HG03196 (cell line): Measurements from ENCODE around the gene AKT1.

Experiments
- ATAC-seq: cut with Tn5 transposase; IDR thresholded peaks from one replicate; pipeline ENCODE4 v1.9.1; 2021; ENCODE audit not compliant: unreplicated experiment

The AKT1 gene

DNA sequence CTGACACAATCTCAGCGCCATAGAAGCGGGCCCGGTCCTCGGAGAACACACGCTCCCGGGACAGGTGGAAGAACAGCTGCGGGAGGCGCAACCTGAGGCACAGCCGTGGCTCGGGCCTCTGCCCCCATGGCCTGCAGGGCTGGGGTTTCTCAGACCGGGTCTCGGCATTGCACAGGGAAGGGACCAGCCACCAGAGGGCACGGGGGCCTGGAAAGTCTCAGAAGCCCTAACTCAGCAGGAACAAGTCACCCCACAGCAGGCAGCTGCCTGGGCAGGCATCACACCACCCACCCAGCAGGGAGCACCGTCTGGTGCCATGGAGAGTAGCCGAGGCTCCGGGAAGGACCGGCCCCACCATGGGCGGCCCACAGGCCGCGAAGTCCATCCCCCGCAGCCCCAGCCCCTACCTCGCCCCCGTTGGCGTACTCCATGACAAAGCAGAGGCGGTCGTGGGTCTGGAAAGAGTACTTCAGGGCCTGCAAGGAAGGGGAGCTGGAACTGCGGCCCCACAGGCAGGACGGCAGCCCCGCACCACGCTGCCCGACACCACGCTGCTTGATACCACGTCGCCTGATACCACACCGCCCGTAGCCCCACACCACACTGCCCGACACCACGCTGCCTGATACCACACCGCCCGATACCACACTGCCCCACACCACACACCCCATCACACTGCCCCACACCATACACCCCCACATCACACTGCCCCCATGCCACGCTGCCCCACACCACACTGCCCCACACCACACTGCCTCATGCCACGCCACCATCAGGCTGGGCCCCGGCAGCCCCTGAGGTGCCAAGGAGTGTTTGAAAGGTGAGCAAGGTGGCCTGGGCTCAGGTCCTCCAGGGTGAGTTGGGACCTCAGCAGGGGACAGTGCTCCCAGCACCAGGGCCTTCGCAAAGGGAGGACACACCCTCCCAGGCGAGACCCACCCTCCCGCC, 21.8 kb downstream of the AKT1 start:
- ATAC-seq: no peak

DNA sequence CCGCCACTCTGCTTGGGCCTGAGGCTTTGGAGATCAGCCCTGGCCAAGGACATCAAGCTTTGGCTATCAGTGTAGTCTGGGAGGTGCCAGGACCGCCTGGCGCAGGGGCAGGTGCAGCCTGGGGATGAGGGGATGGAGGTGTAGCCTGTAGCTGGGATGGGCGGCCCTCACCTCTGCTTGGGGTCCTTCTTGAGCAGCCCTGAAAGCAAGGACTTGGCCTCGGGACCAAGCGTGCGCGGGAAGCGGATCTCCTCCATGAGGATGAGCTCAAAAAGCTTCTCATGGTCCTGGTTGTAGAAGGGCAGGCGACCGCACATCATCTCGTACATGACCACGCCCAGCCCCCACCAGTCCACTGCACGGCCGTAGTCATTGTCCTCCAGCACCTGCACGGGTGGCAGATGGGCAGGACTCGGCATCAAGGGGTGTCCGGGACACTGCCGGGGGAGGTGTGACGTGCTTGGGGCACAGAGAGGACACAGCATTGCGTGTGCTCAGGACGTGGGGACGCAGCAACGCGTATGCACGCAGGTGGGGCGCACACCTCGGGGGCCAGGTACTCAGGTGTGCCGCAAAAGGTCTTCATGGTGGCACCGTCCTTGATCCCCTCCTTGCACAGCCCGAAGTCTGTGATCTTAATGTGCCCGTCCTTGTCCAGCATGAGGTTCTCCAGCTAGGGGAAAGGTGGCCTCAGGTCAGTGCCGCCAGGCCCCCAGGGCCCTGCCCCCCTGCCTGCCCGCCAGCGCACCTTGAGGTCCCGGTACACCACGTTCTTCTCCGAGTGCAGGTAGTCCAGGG, 22.6 kb downstream of the AKT1 start:
- no peak for ATAC-seq

DNA sequence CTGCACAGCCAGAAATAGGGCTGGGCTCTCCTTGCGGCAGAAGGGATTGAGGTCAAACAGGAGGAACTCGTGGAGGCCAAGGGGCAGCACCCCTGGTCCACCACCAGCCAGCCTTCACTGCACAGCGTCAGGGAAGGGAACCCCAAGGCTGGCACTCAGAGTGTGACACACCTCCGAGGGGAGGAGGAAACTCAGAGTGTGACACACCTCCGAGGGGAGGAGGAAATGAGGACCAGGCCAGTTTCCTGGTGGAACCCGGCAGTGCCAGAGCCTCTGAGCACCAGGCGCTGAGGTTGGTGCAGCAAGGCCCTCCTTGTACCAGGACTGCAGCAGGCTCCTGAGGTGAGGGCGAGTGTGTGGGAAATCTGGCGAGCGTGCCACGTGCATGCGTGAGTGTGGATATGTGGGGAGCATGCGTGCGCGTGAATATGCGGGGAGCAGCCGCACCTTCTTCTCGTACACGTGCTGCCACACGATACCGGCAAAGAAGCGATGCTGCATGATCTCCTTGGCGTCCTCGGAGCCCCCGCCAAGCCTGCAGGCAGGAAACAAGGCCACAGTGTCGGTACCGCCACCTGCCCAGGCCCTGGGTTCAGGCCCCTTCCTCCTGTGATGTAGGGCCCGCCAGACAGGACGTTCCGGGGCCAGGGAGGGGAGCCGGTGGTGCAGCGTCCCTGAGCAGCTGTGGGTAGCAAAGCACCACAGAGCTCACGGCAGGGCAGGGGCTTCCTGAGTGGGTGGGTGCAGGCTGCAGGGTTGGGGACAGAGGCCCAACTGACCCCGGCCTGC, 23.4 kb downstream of the AKT1 start:
- no peak for ATAC-seq

DNA sequence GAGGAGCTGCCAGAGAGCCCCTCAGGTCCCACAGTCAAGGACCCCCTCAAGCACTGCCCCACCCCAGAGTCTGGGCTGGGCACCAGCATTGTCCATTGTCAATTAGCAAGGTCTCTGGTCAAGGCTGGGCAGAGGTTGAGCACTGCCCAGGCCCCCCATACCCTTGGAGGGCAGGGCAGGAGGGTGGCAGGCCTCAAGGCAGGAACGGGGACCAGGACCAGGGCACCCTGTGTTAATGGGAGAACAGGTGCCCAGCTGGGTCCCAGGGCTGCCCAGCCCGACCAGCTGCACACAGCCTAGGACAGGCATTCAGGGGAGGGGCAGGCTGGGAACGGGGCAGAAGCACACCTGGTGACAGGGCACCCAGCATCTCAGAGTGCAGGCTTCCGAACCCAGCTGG, 24.2 kb downstream of the AKT1 start:
- ATAC-seq: no peak

DNA sequence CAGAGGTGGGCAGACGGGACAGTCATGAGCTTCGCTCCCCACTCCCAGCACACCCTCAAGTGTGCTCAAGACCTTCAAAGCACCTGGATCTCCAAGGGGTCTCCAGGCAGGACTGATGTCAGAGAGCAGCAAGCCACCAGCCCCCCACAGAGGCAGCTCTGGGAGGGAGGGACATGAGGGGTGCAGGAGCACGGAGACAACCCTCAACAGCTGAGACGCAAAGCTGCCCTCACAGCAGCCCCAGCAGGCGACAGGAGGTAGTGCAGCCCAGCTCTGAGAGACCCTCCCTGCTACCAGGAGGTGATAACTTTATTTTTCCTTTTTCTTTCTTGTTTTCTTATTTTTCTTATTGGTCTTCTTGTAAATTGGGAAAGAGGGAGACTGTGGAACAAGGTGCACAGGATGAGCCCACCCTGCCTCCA, 24.7 kb downstream of the AKT1 start:
- no peak for ATAC-seq

DNA sequence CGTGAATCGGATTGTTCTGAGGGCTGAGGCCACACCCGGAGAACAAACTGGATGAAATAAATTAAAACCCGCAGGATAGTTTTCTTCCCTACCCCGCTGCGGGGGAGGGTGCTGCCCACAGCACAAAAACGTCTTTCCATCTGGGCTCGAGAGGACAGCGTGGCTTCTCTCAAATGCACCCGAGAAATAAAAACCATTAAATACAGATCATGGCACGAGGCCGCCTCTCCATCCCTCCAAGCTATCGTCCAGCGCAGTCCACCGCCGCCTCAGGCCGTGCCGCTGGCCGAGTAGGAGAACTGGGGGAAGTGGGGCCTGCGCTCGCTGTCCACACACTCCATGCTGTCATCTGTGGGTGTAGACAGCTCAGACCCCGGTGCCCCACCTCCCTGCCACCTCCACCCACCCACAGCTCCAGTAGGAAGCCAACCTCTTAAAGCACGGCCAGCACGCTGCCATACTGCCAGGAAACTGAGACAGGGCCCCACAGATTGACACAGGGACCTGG, 25.4 kb downstream of the AKT1 start:
- ATAC-seq: no peak

DNA sequence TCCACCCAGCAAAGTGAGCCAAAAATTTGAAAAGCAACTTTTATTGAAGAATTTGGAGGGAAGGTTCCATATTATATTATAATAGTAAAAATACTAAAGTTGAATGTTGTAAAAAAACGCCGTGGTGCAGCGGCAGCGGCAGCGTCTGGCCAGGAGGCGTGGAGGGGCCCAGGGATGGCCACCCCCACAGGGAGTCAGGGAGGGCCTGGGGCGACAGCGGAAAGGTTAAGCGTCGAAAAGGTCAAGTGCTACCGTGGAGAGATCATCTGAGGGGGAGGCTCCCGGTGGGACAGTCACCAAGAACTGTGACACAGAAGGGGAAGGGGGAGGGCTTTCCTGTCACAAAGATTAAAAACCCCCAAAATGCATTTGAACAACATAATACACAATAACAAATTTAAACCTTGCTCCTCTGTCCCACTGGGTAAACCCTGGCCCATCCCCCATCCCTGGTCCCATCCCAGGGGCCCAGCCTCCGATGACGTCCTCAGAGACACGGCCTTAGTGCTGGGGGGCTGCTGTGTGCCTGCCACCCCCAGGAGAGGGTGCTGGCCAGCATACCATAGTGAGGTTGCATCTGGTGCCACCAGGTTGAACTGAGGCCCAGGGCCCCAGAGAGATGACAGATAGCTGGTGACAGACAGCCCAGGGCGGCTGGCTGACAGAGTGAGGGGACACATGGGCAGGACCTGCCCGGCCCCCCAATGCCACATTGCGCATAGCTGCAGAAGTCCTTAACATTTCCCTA, 26.1 kb downstream of the AKT1 start:
- no peak for ATAC-seq

DNA sequence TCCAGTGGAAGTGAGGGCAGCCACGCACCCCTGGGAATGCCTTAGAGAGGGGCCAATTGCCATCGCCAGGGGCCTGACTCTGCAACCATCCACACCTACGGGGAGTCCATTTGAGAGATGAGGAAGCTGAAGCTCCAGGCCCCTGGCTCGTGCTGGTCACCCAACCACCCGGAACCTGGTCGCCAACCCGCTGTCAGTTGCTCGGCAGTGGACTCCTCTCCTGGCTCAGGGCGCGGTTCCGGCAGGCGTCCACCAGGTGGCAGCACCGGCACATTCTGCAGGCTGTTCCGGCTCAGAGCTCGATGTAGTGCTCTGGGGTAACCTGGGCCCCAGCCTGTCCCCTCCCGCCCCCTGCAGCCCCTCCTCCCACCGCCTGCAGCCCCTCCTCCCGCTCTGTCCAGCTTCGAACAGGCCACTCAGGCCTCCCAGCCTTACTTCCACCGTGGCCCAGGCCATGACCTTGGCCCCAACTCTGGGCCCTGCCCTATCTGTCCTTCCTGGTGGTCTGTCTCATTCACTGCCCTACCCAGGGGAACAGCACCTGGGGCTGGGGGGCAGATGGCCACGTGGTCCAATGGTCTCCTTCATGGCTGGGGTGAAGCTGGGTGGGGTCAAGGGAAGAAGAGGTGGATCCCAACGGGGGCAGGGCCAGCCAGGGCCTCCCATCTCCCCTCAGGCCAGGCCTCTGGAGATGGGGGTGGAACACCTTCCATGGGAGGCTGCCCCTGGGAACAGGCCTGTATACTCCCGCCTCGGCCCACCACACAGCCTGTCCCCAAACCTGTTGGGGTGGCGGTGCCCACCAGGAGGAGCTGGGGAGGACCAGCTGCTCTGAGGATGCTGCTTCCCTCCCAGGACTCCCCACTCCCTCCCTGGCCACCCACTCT, 26.9 kb downstream of the AKT1 start:
- ATAC-seq: peak; percentile 82

DNA sequence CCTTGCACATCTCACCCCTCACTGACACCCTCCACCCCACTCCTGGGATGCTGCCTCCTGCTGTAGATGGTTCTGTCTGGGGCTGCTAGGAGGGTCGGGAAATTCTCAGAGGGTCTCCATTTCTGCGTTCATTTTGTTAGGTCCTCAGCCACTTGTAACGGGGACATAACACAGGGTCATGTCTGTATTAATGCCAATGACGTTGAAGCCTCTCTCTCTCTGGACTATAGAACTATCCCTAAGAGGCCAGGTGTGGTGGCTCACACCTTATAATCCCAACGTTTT, 28.0 kb downstream of the AKT1 start:
- ATAC-seq: no peak

DNA sequence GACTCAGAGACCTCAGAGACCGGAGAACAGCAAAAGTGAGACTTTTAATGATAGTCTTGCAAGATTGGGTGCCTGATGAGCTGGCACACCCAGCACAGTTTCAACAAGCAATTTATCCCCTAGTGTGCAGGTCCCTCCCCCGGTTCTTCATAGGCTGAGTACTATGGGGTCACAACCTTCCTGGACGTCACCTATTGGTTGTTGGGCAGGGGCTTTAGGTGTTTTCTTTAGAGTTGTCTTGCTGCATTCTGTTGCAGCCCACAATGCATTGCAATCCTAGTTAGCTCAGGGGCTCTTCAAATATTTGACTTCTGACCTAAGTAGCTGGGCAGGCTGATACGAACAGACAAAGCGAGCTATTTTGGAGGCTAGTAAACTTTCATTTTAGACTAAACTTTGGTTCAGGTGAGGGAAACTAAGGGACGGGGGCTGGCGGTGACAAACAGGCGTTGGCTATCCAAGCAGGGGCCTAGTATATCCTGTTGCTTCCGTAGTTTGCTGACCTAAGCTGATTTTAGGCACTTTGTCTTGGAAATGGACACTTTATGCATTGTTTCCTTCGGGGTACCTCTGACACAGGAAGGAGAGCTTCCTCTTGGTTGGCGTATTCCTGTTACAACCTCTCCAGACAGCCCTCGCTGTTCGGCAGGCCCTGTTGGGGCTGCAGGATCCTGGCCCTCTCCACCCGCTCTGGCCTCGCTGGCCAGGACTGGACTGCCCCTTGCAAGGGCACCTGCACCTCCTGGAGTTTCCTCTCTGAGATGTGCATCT, 28.5 kb downstream of the AKT1 start:
- ATAC-seq: no peak

DNA sequence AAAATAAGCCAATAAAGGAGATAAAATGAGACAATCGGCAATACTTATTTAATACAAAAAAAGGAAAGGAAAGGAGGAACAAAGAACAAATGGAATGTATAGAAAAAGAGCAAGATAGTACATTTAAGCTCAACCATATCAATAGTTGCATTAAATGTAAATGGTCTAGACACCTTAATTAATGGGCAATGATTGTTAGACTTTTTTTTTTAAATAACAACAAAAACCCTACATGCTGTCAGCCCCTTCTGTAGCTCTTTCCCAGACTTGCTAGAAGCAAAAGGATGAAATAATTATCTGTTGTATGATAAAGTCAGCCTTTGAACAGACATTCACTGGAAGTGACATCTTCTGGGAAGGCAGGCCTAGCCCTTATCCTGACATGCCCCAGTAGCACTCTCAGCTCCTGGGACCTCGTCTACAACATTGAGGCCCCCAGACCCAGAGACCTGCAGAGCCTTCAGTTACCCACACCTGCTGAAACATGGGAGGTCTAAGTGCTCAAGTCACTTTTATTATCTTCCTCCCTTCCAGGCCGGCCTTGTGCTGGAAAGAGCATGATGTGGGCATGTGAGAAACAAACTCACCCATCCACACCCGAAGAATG, 29.2 kb downstream of the AKT1 start:
- no peak for ATAC-seq

DNA sequence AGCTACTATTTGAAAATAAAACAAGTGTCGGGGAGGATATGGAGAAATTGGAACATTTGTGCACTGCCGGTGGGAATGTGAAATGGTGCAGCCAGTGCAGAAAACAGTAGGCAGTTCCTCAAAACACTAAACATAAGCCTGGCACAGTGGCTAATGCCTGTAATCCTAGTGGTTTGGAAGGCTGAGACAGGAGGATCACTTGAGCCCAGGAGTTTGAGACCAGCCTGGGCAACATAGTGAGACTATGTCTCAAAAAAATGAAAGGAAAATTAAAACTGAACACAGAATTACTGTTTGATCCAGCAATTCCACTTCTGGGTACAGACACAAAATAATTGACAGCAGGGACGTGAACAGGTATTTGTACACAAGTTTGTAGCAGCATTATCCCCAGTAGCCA, 30.0 kb downstream of the AKT1 start:
- no peak for ATAC-seq

DNA sequence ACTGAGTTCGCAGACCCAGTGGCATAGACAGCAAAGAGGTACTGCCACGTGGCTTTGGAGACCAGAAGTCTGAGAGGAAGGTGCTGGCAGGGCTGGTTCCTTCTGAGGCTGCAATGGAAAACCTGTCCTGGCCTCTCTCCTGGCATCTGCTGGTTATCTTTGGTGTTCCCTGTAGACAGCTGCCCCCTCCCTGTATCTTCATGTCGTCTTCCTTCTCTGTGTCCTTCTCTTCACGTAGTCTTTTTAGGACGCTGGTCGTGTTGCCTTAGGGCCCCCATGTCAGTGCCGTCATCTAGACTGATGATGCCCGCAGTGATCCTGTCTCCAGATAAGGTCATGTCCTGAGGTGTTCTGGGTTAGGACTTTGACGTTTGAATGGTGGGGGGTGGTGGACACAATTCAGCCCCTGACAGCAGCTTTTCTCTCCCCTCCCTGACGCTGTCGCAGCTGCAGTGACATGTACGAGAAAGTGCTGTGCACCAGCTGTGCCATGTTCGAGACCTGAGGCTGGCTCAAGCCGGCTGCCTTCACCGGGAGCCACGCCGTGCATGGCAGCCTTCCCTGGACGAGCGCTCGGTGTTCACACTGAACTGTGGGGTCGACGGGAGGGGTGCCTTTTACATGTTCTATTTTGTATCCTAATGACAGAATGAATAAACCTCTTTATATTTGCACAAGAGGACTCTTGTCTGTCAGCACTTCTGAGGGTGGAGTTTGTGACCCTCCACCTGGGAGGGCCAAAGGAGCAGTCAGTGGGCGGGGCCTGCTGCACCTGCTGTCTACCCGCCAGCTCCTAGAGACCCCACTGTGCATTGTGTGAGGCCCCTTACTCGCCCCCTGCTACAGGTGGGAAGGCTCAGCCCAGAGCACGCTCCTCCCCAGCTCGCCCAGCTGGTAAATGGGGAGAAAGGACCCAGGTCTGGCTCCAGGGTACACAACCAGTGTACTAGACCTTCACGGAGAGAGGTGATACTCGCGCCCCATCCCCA, 36.3 kb downstream of the AKT1 start:
- ATAC-seq: no peak

DNA sequence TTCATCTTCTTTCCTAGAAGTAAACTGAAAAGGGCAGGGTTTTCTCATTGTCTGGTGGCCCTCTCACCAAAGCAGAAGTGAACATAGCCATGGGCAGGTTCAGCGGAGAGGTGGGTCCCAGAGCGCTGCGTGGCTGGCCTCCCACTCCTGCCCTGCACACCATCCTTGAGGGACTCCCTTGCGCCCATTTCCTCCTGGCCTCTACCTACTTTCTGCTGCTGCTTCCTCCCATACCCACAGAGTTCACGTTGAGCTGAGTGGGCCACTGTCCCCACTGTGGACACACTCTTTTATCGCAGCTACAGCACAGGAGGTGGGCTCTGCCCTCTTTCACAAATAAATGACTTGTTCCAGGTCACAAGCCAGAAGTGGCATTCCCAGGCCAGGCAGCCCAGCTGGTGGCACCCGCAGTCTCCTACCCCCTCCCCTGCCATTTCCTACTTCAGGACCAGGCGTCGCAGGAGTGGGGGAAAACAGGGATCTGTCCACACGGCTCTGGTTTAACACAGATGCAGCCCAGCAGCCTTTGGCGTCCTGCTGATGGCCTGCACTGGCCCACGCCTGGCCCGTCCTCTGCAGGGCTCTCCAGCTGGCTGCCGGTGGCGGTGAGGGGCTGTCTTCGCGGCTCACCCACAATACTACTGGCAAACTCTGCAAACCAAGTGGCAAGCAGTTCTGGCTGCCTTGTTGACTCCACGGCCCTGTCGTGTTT, 37.7 kb downstream of the AKT1 start:
- ATAC-seq: no peak

DNA sequence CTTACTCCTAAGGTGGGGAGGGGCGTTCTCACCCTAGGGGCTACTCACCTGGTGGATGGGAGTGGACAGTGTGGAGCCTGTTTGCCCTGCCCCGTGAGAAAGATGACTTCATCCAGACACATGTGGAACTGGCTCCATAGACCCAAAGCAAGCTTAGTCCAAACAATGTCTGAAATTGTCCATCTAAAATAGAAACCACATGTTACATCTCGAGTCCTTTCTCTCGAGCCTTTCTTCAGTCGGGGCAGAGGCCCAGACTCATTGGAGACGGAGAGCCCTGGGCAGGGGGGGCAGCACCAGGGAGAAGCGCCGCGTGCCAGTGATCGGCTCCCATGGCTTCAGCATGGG, 38.3 kb downstream of the AKT1 start:
- ATAC-seq: no peak

DNA sequence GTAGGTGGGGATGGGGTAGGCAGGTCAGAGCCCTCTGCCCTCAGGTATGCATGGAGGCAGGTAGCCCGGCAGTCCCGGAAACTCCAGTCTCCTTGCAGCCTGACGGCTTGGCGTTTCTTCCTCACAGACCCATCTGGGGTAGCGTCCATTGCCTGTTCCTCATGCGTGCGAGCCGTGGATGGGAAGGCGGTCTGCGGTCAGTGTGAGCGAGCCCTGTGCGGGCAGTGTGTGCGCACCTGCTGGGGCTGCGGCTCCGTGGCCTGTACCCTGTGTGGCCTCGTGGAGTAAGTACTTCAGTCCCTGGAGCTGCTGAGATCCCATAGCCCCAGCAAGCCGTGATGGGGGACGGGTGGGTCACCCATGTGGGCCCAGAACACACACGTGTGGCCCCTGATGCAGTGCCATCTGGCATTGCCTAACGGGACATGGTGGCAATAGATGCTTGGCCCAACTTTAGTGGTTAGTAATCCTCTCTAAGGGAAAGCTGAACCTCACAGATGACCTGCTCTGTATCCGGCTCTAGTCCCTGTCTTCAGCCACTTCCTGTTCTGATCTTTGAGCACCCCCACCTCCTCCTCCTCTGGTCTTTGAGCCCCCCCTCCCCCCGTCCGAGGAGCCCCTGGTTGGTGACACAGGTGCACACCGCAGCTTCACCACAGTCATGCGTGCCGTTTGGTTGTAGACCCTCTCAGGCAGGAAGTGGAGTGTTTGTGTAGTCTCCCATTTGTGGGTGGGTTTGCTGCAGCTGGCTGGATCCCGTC, 38.9 kb downstream of the AKT1 start:
- no peak for ATAC-seq
